Measurements from ENCODE around the gene SCD. TPM values are rescaled to one million over a fixed set of nuclear protein-coding genes. Genes with fewer than 3 reads are reported as not detected.
A peak's percentile ranks its signal among the peaks of the same experiment; 100 is the strongest.

The SCD gene
- total and polyA plus RNA-seq, 2 of the 13 experiments (the other 11 are each of a cell fraction or from before 2014, with no cell fraction given): 492 to 512 TPM

DNA sequence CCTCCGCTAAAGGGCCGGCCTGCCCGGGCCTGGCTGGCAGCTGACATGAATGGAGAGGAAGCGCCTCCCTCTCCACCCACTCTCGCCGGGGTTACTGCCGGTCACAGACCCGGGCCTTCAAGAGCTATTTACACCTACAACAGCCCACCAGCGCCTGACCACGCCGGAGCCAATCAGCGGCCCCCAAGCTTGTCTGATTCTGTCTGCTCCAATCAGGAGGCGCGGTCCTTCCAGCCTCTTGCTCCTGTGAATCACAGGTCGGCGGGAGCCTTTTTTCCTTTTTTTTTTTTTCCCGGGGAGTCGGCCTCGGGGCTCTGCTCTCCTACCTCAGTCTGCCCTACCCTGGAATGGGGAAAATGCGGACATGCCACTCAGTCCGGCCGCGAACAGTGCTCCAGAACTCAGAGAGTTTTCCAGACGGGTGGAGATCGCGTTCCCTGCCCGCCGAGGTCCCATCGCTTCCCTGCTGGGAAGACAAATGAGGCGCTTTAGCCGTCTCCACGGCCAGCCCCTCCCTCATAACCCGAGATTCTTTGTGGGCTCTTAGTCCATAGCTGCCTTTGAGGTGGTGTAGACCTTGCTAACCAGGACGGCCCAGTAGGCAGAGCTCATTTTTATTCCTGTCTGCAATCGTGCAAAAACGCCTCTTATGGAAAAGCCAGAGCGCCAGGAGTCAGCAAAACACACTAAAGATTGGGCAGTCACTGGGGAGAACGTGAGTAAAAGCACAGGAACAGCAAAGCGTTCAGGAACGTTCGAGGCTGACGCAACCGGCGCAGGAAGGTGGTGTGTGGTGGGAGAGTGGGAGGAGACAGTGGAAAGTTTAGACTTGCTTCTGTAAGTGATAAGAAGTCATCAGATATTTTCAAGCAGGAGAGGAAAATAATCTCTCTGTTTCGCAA, 26.5 kb downstream of the SCD start (continued):
- TF ChIP-seq, protein P1, sequence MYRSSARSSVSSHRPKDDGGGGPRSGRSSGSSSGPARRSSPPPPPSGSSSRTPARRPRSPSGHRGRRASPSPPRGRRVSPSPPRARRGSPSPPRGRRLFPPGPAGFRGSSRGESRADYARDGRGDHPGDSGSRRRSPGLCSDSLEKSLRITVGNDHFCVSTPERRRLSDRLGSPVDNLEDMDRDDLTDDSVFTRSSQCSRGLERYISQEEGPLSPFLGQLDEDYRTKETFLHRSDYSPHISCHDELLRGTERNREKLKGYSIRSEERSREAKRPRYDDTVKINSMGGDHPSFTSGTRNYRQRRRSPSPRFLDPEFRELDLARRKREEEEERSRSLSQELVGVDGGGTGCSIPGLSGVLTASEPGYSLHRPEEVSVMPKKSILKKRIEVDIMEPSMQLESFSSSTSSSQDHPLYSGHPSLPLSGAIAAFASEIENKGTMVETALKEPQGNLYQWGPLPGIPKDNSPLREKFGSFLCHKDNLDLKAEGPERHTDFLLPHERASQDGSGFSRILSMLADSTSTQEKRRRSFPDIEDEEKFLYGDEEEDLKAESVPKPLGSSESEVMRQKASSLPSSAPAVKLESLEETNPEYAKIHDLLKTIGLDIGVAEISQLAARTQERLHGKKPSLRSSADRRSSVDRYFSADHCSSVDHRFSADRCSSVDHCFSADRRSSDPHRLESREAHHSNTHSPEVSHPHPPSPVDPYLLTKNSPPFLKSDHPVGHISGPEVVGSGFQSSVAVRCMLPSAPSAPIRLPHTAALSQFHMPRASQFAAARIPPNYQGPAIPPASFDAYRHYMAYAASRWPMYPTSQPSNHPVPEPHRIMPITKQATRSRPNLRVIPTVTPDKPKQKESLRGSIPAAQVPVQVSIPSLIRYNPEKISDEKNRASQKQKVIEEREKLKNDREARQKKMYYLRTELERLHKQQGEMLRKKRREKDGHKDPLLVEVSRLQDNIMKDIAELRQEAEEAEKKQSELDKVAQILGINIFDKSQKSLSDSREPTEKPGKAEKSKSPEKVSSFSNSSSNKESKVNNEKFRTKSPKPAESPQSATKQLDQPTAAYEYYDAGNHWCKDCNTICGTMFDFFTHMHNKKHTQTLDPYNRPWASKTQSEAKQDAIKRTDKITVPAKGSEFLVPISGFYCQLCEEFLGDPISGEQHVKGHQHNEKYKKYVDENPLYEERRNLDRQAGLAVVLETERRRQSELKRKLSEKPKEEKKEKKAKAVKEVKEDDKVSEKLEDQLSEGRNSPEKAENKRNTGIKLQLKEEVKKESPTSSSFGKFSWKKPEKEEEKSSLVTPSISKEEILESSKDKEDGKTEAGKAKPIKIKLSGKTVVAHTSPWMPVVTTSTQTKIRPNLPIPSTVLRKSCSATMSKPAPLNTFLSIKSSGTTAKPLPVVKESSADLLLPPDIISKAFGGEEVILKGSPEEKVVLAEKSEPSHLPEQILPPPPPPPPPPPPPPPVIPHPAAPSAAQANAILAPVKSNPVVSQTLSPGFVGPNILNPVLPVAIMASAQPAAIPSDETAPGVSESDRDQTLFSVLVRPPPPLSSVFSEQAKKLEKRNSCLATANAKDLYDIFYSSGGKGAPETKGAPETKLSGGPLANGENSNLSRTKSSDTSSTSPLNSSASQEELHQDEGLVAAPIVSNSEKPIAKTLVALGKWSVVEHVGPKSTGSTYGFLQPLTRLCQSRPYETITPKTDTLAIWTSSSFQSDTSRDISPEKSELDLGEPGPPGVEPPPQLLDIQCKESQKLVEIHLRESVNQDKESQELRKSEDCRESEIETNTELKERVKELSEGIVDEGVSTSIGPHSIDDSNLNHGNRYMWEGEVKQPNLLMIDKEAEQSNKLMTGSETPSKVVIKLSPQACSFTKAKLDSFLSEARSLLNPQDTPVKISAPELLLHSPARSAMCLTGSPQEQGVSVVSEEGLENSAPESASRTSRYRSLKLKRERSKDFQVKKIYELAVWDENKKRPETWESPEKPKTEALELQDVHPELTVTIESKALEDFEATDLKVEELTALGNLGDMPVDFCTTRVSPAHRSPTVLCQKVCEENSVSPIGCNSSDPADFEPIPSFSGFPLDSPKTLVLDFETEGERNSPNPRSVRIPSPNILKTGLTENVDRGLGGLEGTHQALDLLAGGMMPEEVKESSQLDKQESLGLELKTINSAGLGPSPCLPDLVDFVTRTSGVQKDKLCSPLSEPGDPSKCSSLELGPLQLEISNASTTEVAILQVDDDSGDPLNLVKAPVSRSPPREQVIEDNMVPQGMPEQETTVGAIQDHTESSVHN (CRISPR knock-in tag; IDR thresholded peaks at IDR 0.05): no peak
- TF ChIP-seq PAF1 (CRISPR knock-in tag; IDR thresholded peaks at IDR 0.05) (peak; percentile 47; the same call in 1 of the 2 replicates), ZNF850 (CRISPR knock-in tag; conservative IDR thresholded peaks at IDR 0.05) (no peak), MED13 (CRISPR knock-in tag; IDR thresholded peaks at IDR 0.05) (peak; percentile 78), ZSCAN22 (CRISPR knock-in tag; IDR thresholded peaks at IDR 0.05) (no peak), ZNF20 (CRISPR knock-in tag; IDR thresholded peaks at IDR 0.05) (no peak), ZNF776 (CRISPR knock-in tag; IDR thresholded peaks at IDR 0.05) (no peak), FOSL2 (CRISPR knock-in tag; IDR thresholded peaks at IDR 0.05) (peak; percentile 61), ZBTB42 (CRISPR knock-in tag; IDR thresholded peaks at IDR 0.05) (no peak), ZNF691 (CRISPR knock-in tag; IDR thresholded peaks at IDR 0.05; ENCODE audit: borderline replicate concordance, low read depth) (peak; percentile 92), NR2F2 (IDR thresholded peaks at IDR 0.05; ENCODE audit: borderline replicate concordance, low read depth) (peak; percentile 33; the same call in 1 of the 2 replicates), ZKSCAN5 (CRISPR knock-in tag; IDR thresholded peaks at IDR 0.05) (no peak), PAX8 (CRISPR knock-in tag; IDR thresholded peaks at IDR 0.05; ENCODE audit: borderline replicate concordance) (no peak), ZIK1 (CRISPR knock-in tag; IDR thresholded peaks at IDR 0.05; ENCODE audit: borderline replicate concordance, low read depth) (no peak), ZNF121 (CRISPR knock-in tag; IDR thresholded peaks at IDR 0.05) (peak; percentile 98), ONECUT2 (CRISPR knock-in tag; IDR thresholded peaks at IDR 0.05) (no peak)
- TF ChIP-seq, protein P2, sequence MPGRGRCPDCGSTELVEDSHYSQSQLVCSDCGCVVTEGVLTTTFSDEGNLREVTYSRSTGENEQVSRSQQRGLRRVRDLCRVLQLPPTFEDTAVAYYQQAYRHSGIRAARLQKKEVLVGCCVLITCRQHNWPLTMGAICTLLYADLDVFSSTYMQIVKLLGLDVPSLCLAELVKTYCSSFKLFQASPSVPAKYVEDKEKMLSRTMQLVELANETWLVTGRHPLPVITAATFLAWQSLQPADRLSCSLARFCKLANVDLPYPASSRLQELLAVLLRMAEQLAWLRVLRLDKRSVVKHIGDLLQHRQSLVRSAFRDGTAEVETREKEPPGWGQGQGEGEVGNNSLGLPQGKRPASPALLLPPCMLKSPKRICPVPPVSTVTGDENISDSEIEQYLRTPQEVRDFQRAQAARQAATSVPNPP (CRISPR knock-in tag; IDR thresholded peaks at IDR 0.05): peak; percentile 61; the same call in 1 of the 2 replicates
